MCF 10A (cell line): Measurements from ENCODE around the gene RGPD8. TPM values are rescaled to one million over a fixed set of nuclear protein-coding genes. Genes with fewer than 3 reads are reported as not detected.

ENCODE experiments used
- total RNA-seq: library from RNA; stranded (reverse); gene quantifications from 2 replicates; pipeline ENCODE4 v1.2.3, GENCODE V29; 2022

The RGPD8 gene
- total RNA-seq, 1 experiment from 2014 or later, result 13.9 TPM

Other genes with a start within 250 kb of the RGPD8 start
- 20.6 and 30.5 TPM in 2 replicates for gene ZC3H8, start 178.6 kb downstream of the RGPD8 start, total RNA-seq
- gene ZC3H6, start 158.0 kb downstream of the RGPD8 start, total RNA-seq, result 16.9 and 18.6 TPM in 2 replicates
- 53.7 and 54.6 TPM in 2 replicates for gene TTL, start 48.5 kb upstream of the RGPD8 start, total RNA-seq
- 51.6 and 74.0 TPM in 2 replicates for gene POLR1B, start 108.8 kb upstream of the RGPD8 start, total RNA-seq
- gene CHCHD5, start 151.0 kb upstream of the RGPD8 start, total RNA-seq, result 54.5 and 56.1 TPM in 2 replicates
- gene SLC20A1, start 212.3 kb upstream of the RGPD8 start, total RNA-seq, result 242 and 295 TPM in 2 replicates